GM03348 (cell line): Measurements from ENCODE around the gene BAZ1B.
"Not testable (repeated sequence)": the region's sequence is repeated elsewhere in the genome, so short reads cannot be mapped to it uniquely, and the experiment has no call there.

ENCODE experiments used
- DNase-seq: peaks from one replicate; pipeline ENCODE4 v3.0.0; 2012; ENCODE audit warnings: low spot score

The BAZ1B gene

DNA sequence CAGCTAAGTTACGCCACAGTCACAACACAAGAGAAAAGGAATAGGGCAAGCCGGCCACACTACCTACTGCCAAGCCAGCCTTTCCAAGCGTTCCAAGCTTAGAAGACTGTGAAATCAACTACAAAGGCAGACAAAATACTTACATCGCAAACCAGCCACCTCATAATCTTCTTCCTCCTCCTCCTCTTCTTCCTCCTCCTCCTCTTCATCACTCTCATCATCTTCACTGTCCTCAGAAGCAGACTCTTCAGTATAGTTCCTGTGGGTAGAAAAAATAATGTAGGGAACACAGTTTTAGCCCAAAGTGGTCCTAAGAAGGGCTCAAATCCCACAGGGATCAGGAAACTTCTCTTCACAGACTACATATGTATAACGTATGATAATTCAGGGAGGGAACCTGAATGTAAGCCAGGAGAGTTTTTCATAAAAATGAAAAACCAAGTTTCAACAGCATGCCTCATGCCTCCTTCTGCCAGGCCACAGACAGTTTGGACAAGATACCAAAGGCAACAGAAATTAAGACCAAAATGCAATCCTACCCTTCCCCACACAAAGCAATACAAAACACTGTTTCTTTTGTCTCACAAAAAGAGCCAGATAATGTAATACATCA lies 74.9 kb downstream of the BAZ1B start:
- no peak for DNase-seq

DNA sequence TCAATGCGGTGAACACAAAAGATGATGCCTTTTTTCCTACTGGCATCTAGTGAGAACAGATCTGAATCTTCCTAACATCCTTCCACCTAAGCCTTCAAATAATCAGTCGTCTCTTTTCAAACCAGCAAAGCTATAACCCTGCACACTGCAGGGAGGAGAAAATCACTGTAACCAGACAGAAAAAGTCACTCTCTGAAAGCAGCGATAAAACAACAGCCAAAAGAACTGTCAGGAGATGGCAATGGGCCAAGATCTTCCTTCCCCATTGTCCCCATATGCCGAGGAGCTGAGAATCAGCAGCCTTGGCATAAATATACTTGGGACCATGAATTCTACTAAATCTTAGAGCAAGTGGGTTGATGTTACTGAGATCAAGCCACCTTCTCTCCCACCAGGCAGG lies 75.4 kb downstream of the BAZ1B start:
- no peak for DNase-seq

DNA sequence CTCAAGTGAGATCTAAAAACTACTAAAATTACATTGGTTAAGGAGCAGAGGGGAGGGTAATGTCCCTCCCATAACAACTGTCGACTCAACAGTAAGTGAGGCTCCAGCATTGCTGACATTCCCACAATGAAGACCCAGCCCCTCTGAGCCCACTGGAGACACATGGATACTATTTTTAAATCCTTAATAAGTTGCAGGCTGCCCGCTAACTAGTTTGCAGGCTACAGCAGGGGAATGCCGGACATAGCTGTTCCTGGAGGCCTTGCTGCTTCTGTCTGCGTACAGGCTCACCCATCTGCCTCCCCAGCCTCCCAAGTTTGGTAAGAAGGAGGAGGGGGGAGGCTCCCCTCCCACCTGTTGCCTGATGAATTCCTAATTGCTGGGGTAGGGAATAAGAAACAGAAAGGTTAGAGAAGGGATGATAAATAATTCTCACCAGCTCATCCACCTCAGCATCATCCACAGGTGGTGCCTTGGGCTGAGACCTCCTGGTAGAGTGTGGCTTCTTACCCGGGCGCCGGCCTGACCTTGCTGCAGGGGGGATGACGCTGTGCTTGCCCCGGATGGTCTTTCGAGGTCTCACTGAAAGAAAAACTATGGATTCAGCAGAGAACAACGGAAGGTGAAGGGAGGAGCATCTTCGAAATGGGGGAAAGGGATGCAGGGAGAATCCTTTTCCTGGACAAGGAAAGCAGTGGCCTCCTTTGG lies 78.4 kb downstream of the BAZ1B start:
- no peak for DNase-seq

DNA sequence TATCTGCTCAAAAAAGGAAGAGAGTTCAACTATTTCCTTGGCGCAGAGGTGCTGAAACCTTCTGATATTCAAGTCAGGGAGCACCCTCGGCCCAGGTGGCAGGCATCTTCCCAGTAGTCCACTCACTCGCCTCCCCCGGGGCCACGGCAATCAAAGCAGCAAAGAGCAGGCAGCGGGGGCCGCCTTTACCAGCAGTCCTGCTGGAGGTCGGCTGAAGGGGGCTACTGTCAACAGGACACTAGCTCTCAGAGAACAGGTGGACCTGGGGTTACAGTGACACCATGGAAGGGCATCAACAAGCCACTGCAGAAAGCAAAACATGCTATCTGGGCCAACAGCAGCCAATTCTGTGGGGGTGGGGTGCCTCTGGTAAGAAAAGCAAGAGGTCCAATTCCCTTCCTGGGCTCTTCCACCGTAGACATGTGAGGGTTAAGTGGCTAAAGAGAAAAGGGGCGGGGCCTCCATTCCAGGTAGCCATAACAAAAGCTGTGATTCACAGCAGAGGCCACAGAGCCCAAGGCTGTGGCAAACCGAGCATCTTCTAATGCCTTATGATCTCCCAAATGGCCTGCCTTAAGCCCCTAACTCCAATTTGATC lies 79.1 kb downstream of the BAZ1B start:
- DNase-seq, result no peak

DNA sequence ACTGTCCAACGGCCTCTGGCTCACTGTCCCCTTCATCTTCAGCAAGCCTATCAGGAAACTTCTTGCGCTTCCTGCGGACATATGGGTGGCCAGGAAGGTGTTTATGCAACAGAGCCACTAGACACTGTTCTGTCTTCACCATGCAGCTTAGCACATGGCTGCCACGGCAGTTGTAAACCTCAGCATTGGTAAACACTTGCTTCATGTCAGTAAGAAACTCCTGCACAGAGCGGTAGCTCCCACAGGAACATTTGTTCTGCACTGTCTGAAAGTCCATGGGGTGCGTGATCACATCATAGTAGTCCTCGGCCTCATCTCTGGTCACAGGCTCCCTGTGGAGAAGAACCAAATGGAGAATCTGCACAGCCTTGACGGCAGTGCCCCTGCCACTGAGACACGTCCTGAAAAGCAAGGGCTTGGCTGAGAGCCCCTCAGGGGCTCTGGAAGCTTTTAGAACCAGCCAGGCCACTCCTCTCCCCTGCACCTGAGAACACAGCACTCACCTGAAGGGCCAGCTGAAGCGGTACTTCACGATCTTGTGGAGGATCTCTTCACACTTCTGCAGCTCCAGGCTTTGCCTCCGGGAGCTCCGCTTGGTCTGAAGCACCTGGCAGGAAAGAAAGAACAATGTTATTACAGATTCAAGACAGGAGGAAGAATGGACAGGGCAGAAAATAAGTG lies 79.7 kb downstream of the BAZ1B start:
- no peak for DNase-seq

DNA sequence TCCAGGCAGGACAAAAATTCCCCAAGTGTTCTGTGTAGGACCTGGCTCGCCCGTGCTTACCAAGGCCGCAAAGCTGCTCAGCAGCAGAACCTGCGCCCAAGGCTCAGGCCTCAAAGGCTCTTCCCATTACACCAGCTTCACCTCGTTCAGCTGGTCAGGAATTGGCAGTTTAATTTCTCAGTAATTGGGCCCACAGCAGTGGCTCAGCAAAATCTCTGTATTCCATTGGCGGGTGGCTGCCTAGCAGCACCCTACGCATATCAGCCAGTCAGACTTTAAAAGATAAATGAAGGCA lies 82.7 kb downstream of the BAZ1B start:
- DNase-seq, result no peak

DNA sequence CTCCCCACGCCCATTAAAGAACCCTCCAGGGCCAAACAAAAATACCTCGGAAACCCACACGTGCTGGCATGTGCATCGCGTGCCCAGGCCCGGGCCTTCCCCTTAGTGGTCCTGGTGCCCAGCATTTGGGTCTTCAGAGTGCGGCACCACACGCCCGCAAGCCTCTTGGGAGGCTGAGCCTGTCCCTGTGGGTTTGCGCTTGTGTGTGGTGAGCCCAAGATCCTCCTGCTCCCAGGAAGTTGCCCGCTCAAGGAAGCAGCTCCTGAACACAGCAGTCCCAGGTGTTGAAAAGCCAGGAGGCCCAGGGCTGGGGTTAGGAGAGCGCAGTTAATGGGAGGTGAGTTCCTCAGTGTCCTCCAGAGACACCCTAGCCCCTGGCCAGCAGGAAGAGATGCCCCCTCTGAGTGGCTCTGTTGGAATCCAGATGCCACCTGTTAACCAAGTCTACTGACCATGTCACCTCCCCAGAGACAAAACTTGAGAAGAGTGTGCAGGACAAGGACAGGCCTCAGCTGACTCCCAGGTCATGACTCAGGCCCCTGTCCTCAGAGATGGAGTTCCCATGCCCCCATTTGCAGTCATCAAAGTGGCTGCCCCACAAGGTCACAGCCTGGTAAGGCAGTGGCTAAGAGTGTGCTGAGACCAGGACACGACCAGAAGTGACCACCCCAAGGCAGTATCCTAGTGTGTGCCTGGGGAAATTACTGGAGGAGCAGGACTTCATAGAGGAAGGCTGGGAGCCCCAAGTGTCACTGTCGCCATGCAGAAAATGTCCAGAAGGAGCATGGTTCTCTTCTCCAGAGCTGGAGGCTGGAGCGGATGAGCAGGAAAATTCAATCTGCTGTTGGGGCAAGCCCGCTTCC lies 83.3 kb downstream of the BAZ1B start:
- no peak for DNase-seq

DNA sequence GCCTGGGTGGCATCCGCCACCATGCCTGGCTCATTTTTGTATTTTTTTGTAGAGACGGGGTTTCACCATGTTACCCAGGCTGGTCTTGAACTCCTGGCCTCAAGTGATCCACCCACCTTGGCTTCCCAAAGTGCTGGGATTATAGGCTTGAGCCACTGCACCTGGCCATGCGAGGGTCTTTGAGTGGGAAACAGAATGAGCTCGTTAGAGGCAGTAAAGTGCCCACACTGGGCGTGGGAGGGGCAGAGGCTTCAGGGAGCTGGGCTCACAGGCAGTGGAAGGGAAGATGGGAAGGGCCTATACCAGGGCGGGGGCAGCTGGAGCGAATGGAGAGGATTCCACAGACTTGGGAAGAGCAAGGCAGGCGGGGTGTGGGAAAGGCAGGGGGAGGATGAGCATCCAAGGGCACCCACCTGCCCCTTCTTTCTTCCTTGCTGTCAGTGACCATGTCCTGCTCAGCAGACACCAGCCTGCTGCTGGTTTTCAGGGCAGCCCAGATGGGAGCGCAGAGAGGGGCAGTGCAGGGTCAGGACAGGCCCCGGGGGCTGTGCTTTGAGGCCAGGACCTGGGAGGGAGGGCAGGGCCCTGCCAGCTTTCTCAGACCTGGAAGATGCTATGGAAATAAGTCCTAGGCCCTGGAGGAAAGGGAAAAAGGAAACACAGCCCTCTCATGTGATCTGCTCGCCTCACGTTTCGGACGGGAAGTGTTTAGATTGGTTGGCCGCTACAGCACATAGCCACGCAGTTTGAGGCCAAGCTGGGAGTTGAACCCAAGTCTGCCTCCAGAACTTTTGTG lies 84.3 kb downstream of the BAZ1B start:
- DNase-seq, result no peak

DNA sequence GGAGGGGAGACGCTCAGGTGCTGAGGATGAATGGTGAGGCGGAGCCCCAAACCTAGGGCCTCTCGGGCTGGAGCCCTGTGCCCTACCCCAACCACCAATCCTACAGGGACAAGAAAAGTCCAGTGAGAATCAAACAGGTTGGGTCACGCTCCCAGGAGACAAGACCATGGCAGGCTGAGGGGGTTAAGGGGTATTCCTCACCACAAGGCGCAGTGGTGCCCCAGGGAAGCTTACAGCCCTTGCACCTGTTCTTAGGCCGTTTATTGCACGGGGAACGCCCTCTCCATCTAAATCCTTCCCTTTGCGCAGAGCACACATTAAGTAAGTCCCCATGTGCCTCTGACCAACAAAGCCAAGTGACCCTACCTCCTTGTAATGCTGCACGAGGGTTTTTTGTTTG lies 85.0 kb downstream of the BAZ1B start:
- DNase-seq, result no peak

DNA sequence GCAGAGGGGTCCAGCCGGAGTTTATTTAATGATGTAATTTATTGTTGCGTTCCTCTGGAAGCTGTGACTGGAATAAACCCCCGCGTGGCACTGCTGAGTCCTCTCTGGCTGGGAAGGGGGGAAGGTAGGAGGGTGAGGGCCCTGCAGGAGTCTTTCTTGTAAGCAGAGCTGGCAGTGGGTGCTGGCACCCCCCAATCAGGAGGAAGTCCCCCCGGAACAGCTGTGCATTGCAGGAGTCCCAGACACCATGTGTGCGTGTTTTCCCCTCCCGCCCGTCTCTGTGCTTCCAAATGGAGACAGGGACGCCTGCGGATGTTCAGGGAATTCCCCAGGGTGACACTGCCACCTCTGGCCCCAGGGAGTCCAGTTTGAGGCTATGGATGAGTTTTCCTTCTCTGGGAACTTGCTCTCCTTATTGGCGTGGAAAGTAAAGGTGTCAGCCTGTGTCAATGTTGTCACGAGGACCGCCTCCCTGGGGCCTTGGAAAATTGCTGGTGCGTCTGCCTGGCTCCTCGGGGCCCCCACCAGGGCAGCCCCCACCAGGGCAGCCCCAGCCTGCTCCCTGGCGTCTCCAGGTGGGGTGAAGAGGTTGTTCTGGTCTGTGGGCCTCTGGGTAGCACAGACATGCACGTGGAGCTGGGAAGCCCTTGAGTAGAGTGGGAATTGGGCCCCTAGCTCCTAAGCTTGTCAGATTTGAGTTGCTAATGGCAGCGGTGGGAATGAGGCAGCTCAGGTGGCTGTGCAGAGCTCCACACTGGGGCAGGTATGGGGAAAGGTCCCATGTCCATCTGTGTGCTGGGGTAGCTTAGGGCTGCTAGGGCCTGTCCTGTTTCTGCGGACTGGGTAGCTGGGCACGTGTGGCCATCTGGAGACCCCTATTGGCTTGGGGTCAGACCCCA lies 85.8 kb downstream of the BAZ1B start:
- no peak for DNase-seq

DNA sequence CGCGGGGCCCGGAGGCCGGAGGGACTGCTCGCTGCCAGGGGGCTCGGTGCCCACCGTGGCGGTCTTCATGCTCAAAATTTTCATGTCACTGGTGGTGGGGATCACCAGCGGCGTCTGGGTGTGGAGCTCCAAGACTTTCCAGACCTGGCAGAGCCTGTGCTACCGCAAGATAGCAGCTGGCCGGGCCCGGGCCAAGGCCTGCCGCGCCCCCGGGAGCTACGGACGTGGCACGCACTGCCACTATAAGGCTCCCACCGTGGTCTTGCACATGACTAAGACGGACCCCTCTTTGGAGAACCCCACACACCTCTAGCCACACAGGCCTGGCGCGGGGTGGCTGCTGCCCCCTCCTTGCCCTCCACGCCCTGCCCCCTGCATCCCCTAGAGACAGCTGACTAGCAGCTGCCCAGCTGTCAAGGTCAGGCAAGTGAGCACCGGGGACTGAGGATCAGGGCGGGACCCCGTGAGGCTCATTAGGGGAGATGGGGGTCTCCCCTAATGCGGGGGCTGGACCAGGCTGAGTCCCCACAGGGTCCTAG lies 86.6 kb downstream of the BAZ1B start:
- DNase-seq, result no peak

DNA sequence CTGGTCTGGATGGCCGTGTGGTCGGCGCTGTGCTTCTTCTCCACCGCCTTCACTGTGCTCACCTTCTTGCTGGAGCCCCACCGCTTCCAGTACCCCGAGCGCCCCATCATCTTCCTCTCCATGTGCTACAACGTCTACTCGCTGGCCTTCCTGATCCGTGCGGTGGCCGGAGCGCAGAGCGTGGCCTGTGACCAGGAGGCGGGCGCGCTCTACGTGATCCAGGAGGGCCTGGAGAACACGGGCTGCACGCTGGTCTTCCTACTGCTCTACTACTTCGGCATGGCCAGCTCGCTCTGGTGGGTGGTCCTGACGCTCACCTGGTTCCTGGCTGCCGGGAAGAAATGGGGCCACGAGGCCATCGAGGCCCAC lies 87.4 kb downstream of the BAZ1B start:
- no peak for DNase-seq

DNA sequence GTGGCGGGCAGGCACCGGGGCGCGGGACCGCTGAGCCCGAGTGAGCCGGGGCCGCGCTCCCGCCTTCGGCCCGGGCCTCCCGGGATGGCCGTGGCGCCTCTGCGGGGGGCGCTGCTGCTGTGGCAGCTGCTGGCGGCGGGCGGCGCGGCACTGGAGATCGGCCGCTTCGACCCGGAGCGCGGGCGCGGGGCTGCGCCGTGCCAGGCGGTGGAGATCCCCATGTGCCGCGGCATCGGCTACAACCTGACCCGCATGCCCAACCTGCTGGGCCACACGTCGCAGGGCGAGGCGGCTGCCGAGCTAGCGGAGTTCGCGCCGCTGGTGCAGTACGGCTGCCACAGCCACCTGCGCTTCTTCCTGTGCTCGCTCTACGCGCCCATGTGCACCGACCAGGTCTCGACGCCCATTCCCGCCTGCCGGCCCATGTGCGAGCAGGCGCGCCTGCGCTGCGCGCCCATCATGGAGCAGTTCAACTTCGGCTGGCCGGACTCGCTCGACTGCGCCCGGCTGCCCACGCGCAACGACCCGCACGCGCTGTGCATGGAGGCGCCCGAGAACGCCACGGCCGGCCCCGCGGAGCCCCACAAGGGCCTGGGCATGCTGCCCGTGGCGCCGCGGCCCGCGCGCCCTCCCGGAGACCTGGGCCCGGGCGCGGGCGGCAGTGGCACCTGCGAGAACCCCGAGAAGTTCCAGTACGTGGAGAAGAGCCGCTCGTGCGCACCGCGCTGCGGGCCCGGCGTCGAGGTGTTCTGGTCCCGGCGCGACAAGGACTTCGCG lies 88.0 kb downstream of the BAZ1B start:
- no peak for DNase-seq

DNA sequence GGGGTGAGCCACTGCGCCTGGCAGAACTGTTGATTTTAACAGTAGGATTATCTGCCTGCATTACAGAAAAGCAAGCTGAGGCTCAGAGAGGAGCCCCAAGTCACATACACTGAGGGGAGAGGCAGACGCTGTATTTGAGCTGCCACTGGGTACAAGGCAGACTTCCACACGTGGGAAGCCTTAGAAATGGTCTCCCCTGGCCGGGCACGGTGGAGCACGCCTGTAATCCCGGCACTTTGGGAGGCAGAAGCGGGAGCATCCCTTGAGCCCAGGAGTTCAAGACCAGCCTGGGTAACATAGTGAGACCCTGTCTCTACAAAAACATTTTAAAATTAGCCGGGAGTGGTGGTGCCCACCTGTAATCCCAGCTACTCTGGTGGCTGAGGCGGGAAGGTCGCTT lies 89.4 kb downstream of the BAZ1B start:
- DNase-seq, result no peak

DNA sequence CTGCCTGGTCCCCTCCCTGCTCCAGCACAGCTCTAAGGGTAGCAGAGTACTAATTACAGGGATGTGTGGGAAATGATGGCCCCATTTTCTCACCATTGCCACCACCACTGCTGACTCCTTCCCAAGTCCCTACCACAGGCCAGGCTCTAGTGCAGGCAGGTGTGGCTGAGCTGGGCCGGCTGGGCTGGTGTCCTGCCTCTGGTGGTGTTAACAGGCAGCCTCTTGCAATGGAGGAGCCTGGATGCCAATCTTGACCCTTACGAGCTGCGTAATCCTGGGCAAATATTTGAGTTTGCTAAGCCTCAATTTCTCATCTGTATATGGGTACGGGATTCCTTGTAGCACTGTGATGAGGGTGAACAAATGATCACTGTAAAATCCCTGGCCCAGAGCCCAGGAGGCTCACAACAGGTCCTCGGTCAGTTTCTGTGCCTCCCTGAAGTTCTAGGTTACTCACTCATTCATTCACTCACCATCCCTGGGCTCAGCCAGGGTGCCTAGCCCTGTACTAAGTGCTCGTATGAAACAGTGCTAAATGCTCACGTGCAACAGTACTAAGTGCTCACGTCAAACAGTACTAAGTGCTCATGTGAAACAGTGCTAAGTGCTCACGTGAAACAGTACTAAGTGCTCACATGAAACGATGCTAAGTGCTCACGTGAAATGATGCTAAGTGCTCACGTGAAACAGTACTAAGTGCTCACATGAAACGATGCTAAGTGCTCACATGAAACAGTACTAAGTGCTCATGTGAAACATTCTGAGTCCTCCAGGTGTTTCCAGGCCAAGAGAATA lies 90.9 kb downstream of the BAZ1B start:
- DNase-seq, result no peak

DNA sequence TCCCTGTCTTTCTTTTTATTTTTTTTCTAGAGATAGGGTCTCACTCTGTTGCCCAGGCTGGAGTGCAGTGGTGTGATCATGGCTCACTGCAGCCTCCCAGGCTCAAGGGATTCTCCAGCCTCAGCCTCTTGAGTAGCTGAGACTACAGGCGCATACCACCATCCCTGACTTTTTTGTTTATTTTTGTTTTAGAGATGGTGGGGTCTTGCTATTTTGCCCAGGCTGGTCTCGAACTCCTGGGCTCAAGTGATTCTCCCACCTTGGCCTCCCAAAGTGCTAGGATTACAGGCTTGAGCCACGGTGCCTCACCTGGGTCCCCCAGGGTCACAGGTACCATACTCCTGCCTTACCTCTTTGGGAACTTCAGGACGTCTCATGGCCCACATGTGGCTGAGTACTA lies 91.6 kb downstream of the BAZ1B start:
- DNase-seq, result not testable (repeated sequence)

DNA sequence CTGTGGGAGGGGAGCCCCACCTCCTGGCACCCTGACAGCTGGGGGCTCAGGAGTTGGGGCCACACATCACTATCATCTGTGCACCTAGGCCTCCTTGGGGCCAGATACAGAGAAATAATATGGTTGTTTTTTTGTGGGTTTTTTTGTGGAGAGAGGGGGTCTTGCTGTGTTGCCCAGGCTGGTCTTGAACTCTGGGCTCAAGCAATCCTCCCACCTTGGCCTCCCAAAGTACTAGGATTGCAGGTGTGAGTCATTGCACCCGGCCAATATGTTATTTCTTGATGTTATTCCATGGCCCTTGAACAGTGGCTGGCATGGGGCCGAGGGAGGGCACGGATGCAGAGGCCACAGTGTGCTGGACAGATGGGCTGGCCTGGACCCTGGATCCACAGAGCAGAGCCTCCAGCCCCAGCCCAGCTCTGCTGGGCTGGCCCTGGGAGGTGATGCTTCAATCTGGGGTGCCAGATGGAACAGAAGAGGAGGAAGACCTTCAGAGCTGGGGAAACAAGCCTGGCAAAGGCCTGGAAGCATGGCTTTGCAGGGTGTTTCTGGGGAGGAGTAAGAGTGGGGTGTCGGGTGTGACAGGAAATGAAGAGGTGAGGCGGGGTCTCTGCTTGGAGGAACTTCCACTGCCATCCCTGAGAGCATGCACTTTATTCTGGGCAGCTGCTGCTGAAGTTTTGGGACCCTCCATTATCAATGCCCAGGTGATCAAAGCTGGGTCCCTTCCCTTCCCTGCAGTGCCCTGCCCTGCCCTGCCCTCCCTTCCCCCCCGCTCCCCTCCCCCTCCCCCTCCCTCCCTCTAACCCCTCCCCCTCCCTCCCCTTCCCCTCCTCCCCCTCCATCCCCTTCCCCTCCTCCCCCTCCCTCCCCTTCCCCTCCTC lies 92.2 kb downstream of the BAZ1B start:
- DNase-seq, result no peak

DNA sequence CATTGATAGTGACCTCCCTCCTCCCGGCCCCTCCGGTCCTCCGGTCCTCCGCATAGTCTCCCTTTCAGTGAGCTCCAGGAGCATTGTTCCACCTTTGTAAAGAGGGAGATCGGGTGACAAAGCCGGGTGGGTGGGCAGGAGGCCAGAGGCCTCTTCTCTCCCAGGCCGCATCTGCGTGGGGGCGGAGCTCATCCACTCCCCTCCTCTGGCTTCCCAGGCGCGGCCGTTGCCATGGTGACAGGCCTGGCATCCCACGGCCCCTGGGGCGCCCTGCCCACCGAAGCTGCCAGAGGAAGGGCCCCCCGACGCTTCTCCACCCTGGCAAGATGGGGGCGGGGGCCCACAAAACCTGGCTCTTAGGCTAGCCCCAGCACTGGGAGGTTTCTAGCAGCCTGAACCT lies 92.9 kb downstream of the BAZ1B start:
- no peak for DNase-seq
